Body of pancreas (tissue), 4 donors: ENCODE data around the gene NPTN.

ENCODE experiments used
- CTCF ChIP-seq, 7 experiments: fragments of 450-650 bp in 4 of 7; fragments of 200-600 bp in 3 of 7; sonication (generic) in 3 of 7; IDR thresholded peaks; one replicate each; pipeline ENCODE4 v1.5.1; 2016 to 2019; ENCODE audit warnings: antibody characterized with exemption in 7 of 7
- POLR2A ChIP-seq, 3 donors: fragments of 450-650 bp; IDR thresholded peaks; one replicate each; pipeline ENCODE4 v1.6.1; 2016; ENCODE audit warnings: antibody characterized with exemption in 3 of 3, mild to moderate bottlenecking in 2 of 3

- TF ChIP-seq CTCF (IDR thresholded peaks at IDR 0.05): no peak
- no peak for TF ChIP-seq POLR2A (IDR thresholded peaks at IDR 0.05)
These were observed 15.3 kb downstream of the NPTN start for GRCh38 chr15:73617913-73618312.
